HepG2 (cell line): ENCODE data around the gene GPR107. TPM values are rescaled to one million over a fixed set of nuclear protein-coding genes. Genes with fewer than 3 reads are reported as not detected.

Experiments
- FOSL2 ChIP-seq: sonication (generic); formaldehyde crosslinking; IDR thresholded peaks from 2 replicates; pipeline ENCODE4 v1.4.0; 2020; ENCODE audit warnings: missing genetic modification reagents
- HMG20A ChIP-seq: IDR thresholded peaks from 2 replicates; pipeline ENCODE4 v1.6.1; 2016; ENCODE audit warnings: borderline replicate concordance
- MXD4 ChIP-seq: IDR thresholded peaks from 2 replicates; pipeline ENCODE4 v1.6.1; 2016; ENCODE audit warnings: mild to moderate bottlenecking, missing biosample characterization, missing genetic modification reagents
- SALL1 ChIP-seq: sonication (generic); formaldehyde crosslinking; IDR thresholded peaks from 2 replicates; pipeline ENCODE4 v1.8.0; 2022; ENCODE audit warnings: mild to moderate bottlenecking, missing genetic modification reagents
- ZBTB42 ChIP-seq: sonication (generic); formaldehyde crosslinking; IDR thresholded peaks from 2 replicates; pipeline ENCODE4 v1.5.0; 2020; ENCODE audit warnings: mild to moderate bottlenecking, missing genetic modification reagents
- ZNF124 ChIP-seq: sonication (generic); formaldehyde crosslinking; IDR thresholded peaks from 2 replicates; pipeline ENCODE4 v1.4.0; 2020; ENCODE audit warnings: missing genetic modification reagents
- ZNF24 ChIP-seq: fragments of 450-650 bp; IDR thresholded peaks from 2 replicates; pipeline ENCODE4 v1.6.1; 2017; ENCODE audit warnings: antibody characterized with exemption, mild to moderate bottlenecking
- ZNF256 ChIP-seq: sonication (generic); formaldehyde crosslinking; conservative IDR thresholded peaks from 2 replicates; pipeline ENCODE4 v1.4.0; 2020; ENCODE audit warnings: missing genetic modification reagents
- ZNF414 ChIP-seq: sonication (generic); formaldehyde crosslinking; IDR thresholded peaks from 2 replicates; pipeline ENCODE4 v1.5.0; 2020; ENCODE audit warnings: missing genetic modification reagents
- ZNF546 ChIP-seq: sonication (generic); formaldehyde crosslinking; conservative IDR thresholded peaks from 2 replicates; pipeline ENCODE4 v1.8.1; 2023; ENCODE audit warnings: mild to moderate bottlenecking, missing genetic modification reagents
- ZNF670 ChIP-seq: sonication (generic); formaldehyde crosslinking; IDR thresholded peaks from 2 replicates; pipeline ENCODE4 v1.8.0; 2022; ENCODE audit warnings: mild to moderate bottlenecking, missing genetic modification reagents, borderline replicate concordance
- ZNF709 ChIP-seq: sonication (generic); formaldehyde crosslinking; IDR thresholded peaks from 2 replicates; pipeline ENCODE4 v1.5.0; 2020; ENCODE audit warnings: mild to moderate bottlenecking, missing genetic modification reagents
- ZNF746 ChIP-seq: sonication (generic); formaldehyde crosslinking; IDR thresholded peaks from 2 replicates; pipeline ENCODE4 v1.8.0; 2022; ENCODE audit warnings: mild to moderate bottlenecking, missing genetic modification reagents
- ZNF816 ChIP-seq: sonication (generic); formaldehyde crosslinking; IDR thresholded peaks from 2 replicates; pipeline ENCODE4 v1.8.0; 2022; ENCODE audit warnings: missing genetic modification reagents, mild to moderate bottlenecking, borderline replicate concordance
- ZNF841 ChIP-seq: sonication (generic); formaldehyde crosslinking; IDR thresholded peaks from 2 replicates; pipeline ENCODE4 v1.8.1; 2023; ENCODE audit warnings: missing genetic modification reagents, borderline replicate concordance
- polyA plus RNA-seq, 8 experiments: library from polyadenylated mRNA; depleted of rRNA in 3 of 8; stranded (reverse) in 7 of 8; unstranded in 1 of 8; fragments of >200 nt; fragmentation: Illumina TruSeq in 4 of 8; extraction: Trizol in 4 of 8; gene quantifications; 2 replicates each; pipeline versions ENCODE4 v1.2.1 to v1.2.3, GENCODE V29; 2011 to 2016; ENCODE audit warnings: low read depth in 4 of 8, missing spikeins in 1 of 8, mixed read lengths in 1 of 8; ENCODE audit not compliant: insufficient read depth in 1 of 8
- total RNA-seq, 5 experiments: library from RNA; depleted of rRNA; stranded (reverse); fragments of >200 nt; fragmentation: Illumina TruSeq; extraction: Trizol; gene quantifications; 2 replicates each; pipeline ENCODE4 v1.2.3, GENCODE V29; 2016; ENCODE audit warnings: low read depth in 1 of 5
- TF ChIP-seq, protein P1 (sequence below): sonication (generic); formaldehyde crosslinking; IDR thresholded peaks from 2 replicates; pipeline ENCODE4 v1.9.0; 2021; ENCODE audit warnings: mild to moderate bottlenecking, missing genetic modification reagents
- TF ChIP-seq, protein P2 (sequence below): sonication (generic); formaldehyde crosslinking; IDR thresholded peaks from 2 replicates; pipeline ENCODE4 v1.4.0; 2020; ENCODE audit warnings: missing genetic modification reagents; ENCODE audit errors: not compliant biosample characterization
- TF ChIP-seq, protein P3 (sequence below), 2 experiments: IDR thresholded peaks; 2 replicates each; pipeline ENCODE4 v1.6.1; 2011 to 2012; ENCODE audit warnings: low read length in 2 of 2, borderline replicate concordance in 1 of 2, low read depth in 1 of 2, mild to moderate bottlenecking in 1 of 2, moderate library complexity in 1 of 2

The GPR107 gene
- total and polyA plus RNA-seq, 2 of the 13 experiments (the other 11 are each of a cell fraction or from before 2014, with no cell fraction given): 22.5 to 24.4 TPM

- TF ChIP-seq, protein P1, sequence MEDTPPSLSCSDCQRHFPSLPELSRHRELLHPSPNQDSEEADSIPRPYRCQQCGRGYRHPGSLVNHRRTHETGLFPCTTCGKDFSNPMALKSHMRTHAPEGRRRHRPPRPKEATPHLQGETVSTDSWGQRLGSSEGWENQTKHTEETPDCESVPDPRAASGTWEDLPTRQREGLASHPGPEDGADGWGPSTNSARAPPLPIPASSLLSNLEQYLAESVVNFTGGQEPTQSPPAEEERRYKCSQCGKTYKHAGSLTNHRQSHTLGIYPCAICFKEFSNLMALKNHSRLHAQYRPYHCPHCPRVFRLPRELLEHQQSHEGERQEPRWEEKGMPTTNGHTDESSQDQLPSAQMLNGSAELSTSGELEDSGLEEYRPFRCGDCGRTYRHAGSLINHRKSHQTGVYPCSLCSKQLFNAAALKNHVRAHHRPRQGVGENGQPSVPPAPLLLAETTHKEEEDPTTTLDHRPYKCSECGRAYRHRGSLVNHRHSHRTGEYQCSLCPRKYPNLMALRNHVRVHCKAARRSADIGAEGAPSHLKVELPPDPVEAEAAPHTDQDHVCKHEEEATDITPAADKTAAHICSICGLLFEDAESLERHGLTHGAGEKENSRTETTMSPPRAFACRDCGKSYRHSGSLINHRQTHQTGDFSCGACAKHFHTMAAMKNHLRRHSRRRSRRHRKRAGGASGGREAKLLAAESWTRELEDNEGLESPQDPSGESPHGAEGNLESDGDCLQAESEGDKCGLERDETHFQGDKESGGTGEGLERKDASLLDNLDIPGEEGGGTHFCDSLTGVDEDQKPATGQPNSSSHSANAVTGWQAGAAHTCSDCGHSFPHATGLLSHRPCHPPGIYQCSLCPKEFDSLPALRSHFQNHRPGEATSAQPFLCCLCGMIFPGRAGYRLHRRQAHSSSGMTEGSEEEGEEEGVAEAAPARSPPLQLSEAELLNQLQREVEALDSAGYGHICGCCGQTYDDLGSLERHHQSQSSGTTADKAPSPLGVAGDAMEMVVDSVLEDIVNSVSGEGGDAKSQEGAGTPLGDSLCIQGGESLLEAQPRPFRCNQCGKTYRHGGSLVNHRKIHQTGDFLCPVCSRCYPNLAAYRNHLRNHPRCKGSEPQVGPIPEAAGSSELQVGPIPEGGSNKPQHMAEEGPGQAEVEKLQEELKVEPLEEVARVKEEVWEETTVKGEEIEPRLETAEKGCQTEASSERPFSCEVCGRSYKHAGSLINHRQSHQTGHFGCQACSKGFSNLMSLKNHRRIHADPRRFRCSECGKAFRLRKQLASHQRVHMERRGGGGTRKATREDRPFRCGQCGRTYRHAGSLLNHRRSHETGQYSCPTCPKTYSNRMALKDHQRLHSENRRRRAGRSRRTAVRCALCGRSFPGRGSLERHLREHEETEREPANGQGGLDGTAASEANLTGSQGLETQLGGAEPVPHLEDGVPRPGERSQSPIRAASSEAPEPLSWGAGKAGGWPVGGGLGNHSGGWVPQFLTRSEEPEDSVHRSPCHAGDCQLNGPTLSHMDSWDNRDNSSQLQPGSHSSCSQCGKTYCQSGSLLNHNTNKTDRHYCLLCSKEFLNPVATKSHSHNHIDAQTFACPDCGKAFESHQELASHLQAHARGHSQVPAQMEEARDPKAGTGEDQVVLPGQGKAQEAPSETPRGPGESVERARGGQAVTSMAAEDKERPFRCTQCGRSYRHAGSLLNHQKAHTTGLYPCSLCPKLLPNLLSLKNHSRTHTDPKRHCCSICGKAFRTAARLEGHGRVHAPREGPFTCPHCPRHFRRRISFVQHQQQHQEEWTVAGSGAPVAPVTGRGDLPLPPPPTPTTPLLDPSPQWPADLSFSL (CRISPR knock-in tag): no peak
- TF ChIP-seq, protein P2, sequence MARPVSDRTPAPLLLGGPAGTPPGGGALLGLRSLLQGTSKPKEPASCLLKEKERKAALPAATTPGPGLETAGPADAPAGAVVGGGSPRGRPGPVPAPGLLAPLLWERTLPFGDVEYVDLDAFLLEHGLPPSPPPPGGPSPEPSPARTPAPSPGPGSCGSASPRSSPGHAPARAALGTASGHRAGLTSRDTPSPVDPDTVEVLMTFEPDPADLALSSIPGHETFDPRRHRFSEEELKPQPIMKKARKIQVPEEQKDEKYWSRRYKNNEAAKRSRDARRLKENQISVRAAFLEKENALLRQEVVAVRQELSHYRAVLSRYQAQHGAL (CRISPR knock-in tag): peak; percentile 45
- no peak for TF ChIP-seq ZNF24
- TF ChIP-seq, protein P3, sequence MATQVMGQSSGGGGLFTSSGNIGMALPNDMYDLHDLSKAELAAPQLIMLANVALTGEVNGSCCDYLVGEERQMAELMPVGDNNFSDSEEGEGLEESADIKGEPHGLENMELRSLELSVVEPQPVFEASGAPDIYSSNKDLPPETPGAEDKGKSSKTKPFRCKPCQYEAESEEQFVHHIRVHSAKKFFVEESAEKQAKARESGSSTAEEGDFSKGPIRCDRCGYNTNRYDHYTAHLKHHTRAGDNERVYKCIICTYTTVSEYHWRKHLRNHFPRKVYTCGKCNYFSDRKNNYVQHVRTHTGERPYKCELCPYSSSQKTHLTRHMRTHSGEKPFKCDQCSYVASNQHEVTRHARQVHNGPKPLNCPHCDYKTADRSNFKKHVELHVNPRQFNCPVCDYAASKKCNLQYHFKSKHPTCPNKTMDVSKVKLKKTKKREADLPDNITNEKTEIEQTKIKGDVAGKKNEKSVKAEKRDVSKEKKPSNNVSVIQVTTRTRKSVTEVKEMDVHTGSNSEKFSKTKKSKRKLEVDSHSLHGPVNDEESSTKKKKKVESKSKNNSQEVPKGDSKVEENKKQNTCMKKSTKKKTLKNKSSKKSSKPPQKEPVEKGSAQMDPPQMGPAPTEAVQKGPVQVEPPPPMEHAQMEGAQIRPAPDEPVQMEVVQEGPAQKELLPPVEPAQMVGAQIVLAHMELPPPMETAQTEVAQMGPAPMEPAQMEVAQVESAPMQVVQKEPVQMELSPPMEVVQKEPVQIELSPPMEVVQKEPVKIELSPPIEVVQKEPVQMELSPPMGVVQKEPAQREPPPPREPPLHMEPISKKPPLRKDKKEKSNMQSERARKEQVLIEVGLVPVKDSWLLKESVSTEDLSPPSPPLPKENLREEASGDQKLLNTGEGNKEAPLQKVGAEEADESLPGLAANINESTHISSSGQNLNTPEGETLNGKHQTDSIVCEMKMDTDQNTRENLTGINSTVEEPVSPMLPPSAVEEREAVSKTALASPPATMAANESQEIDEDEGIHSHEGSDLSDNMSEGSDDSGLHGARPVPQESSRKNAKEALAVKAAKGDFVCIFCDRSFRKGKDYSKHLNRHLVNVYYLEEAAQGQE (IDR thresholded peaks at IDR 0.05; ENCODE audit: borderline replicate concordance in 1 of 2, low read depth in 1 of 2, low read length in 2 of 2): peak in 1 of 2 experiments; percentile 60; a peak in 1 of 4 replicates
- no peak for TF ChIP-seq MXD4 (CRISPR knock-in tag)
- TF ChIP-seq HMG20A (CRISPR knock-in tag): no peak
- TF ChIP-seq FOSL2 (CRISPR knock-in tag): no peak
- TF ChIP-seq ZNF546: peak; percentile 91; the same call in 1 of the 2 replicates
- no peak for TF ChIP-seq ZNF841 (CRISPR knock-in tag)
- TF ChIP-seq ZNF816 (CRISPR knock-in tag): peak; percentile 80
- peak; percentile 20; the same call in 1 of the 2 replicates for TF ChIP-seq ZNF709 (CRISPR knock-in tag)
- TF ChIP-seq ZNF746 (CRISPR knock-in tag): no peak
- no peak for TF ChIP-seq ZNF124 (CRISPR knock-in tag)
- TF ChIP-seq SALL1 (CRISPR knock-in tag): no peak
- peak; percentile 3; the same call in 1 of the 2 replicates for TF ChIP-seq ZNF256
- no peak for TF ChIP-seq ZNF414 (CRISPR knock-in tag)
- TF ChIP-seq ZBTB42 (CRISPR knock-in tag): peak; percentile 64; the same call in 1 of the 2 replicates
- peak; percentile 33; the same call in 1 of the 2 replicates for TF ChIP-seq ZNF670
Measured at GRCh38 chr9:130042885-130043653, 10.6 kb upstream of the GPR107 start, which contains the start of gene FNBP1 (continued).
